HepG2 (cell line): ENCODE results near the gene DENND2D. TPM values are rescaled to one million over a fixed set of nuclear protein-coding genes. Genes with fewer than 3 reads are reported as not detected.

ENCODE experiments used
- ATAC-seq: fragments of 200-7000 bp; cut with Tn5 transposase; 3 replicates; pipeline ENCODE4 v1.9.1; 2020; ENCODE audit warnings: mild to moderate bottlenecking, moderate library complexity
- BruUV-seq: library from RNA; stranded (reverse); fragments of 400-500 nt; replicated peaks from 2 replicates; lab custom pipeline; 2021; lab: Mats Ljungman, UMichigan
- CTCF ChIA-PET: fragments of 300-600 bp; formaldehyde crosslinking; extraction: SDS; loops from one replicate; lab custom pipeline; 2021; ENCODE audit warnings: low total read pairs, inconsistent platforms, low intra/inter-chr PET ratio; lab: Yijun Ruan, JAX
- POLR2A ChIA-PET: fragments of 350-600 bp; sonication (Branson Sonifier 250); formaldehyde crosslinking; loops from one replicate; lab custom pipeline; 2020; ENCODE audit warnings: antibody characterized with exemption, inconsistent platforms; lab: Yijun Ruan, JAX
- DNase-seq: peaks from one replicate; pipeline ENCODE4 v3.0.0-alpha.2; 2015; ENCODE audit warnings: low spot score
- FAIRE-seq: peaks from 3 replicates; lab custom pipeline; 2011; peaks lifted over from hg19 to GRCh38; lab: Jason Lieb, UNC
- H2AFZ ChIP-seq: one replicate; pipeline ENCODE4 v1.6.1; 2011; ENCODE audit warnings: low read length, inconsistent platforms
- H3K27ac ChIP-seq: fragments of 300-600 bp; 3 replicates; pipeline ENCODE4 v1.8.0; 2011; ENCODE audit warnings: mixed run types, mild to moderate bottlenecking, mixed read lengths, low read length, inconsistent platforms; ENCODE audit not compliant: insufficient read depth; ENCODE audit errors: extremely low read length
- H3K27me3 ChIP-seq, 2 experiments: fragments of 200-600 bp in 1 of 2; 2 replicates in 1 of 2; 3 replicates in 1 of 2; pipeline versions ENCODE4 v1.6.0 to v1.8.0; 2011; ENCODE audit warnings: low read length in 2 of 2, mild to moderate bottlenecking in 2 of 2, moderate library complexity in 2 of 2, inconsistent platforms in 1 of 2; ENCODE audit not compliant: insufficient read depth in 2 of 2, control insufficient read depth in 1 of 2
- H3K36me3 ChIP-seq, 2 experiments: fragments of 200-600 bp in 1 of 2; replicated peaks in 1 of 2; 2 replicates in 1 of 2; 3 replicates in 1 of 2; pipeline versions ENCODE4 v1.5.1 to v1.8.0; 2011; ENCODE audit warnings: low read length in 2 of 2, inconsistent platforms in 1 of 2; ENCODE audit not compliant: insufficient read depth in 2 of 2, control insufficient read depth in 1 of 2
- H3K4me1 ChIP-seq: 2 replicates; pipeline ENCODE4 v1.5.1; 2012; ENCODE audit warnings: low read length, inconsistent platforms; ENCODE audit not compliant: insufficient read depth
- H3K4me2 ChIP-seq: 2 replicates; pipeline ENCODE4 v1.6.0; 2011; ENCODE audit warnings: low read depth, low read length, inconsistent platforms
- H3K4me3 ChIP-seq, 3 experiments: fragments of 200-600 bp in 1 of 3; sonication (generic), shearing (Covaris generic) in 1 of 3; replicated peaks in 1 of 3; 2 replicates each; pipeline ENCODE4 v1.5.1; 2011 to 2016; ENCODE audit warnings: low read length in 3 of 3, inconsistent platforms in 2 of 3, low read depth in 2 of 3, mild to moderate bottlenecking in 2 of 3, control low read depth in 1 of 3, mixed read lengths in 1 of 3; ENCODE audit not compliant: insufficient read depth in 1 of 3
- H3K79me2 ChIP-seq: one replicate; pipeline ENCODE4 v1.6.1; 2011; ENCODE audit warnings: low read length, inconsistent platforms; ENCODE audit not compliant: insufficient read depth
- H3K9ac ChIP-seq: 2 replicates; pipeline ENCODE4 v1.6.0; 2011; ENCODE audit warnings: mild to moderate bottlenecking, low read depth, low read length, inconsistent platforms; ENCODE audit not compliant: insufficient read depth
- H3K9me3 ChIP-seq: 2 replicates; pipeline ENCODE4 v1.5.1; 2012; ENCODE audit warnings: mild to moderate bottlenecking, low read length
- H4K20me1 ChIP-seq: 2 replicates; pipeline ENCODE4 v1.6.0; 2011; ENCODE audit warnings: inconsistent platforms, mild to moderate bottlenecking, low read length, moderate library complexity; ENCODE audit not compliant: insufficient read depth
- CEBPG ChIP-seq: IDR thresholded peaks from 2 replicates; pipeline ENCODE4 v1.6.1; 2016
- KAT8 ChIP-seq: IDR thresholded peaks from 2 replicates; pipeline ENCODE4 v1.6.1; 2016; ENCODE audit warnings: missing genetic modification reagents, missing compliant biosample characterization
- NR2F6 ChIP-seq, 2 experiments: IDR thresholded peaks; 2 replicates each; pipeline ENCODE4 v1.6.1; 2016; ENCODE audit warnings: antibody characterized with exemption in 1 of 2, mild to moderate bottlenecking in 1 of 2
- RXRB ChIP-seq: IDR thresholded peaks from 2 replicates; pipeline ENCODE4 v1.6.1; 2016; ENCODE audit warnings: borderline replicate concordance, missing genetic modification reagents, missing compliant biosample characterization
- ZBED4 ChIP-seq: sonication (generic); formaldehyde crosslinking; IDR thresholded peaks from 2 replicates; pipeline ENCODE4 v1.4.0; 2020; ENCODE audit warnings: missing genetic modification reagents, borderline replicate concordance
- ZKSCAN5 ChIP-seq: sonication (generic); formaldehyde crosslinking; IDR thresholded peaks from 2 replicates; pipeline ENCODE4 v1.5.1; 2020; ENCODE audit warnings: mild to moderate bottlenecking, missing genetic modification reagents
- ZMYM3 ChIP-seq: sonication (generic); formaldehyde crosslinking; IDR thresholded peaks from 2 replicates; pipeline ENCODE4 v1.5.1; 2020; ENCODE audit warnings: mild to moderate bottlenecking, missing genetic modification reagents
- ZNF484 ChIP-seq: sonication (generic); formaldehyde crosslinking; IDR thresholded peaks from 2 replicates; pipeline ENCODE4 v1.5.1; 2020; ENCODE audit warnings: mild to moderate bottlenecking, low read depth, missing genetic modification reagents, borderline replicate concordance
- ZNF761 ChIP-seq: sonication (generic); formaldehyde crosslinking; conservative IDR thresholded peaks from 2 replicates; pipeline ENCODE4 v1.4.0; 2020; ENCODE audit warnings: mild to moderate bottlenecking, missing genetic modification reagents
- ZSCAN21 ChIP-seq: sonication (generic); formaldehyde crosslinking; IDR thresholded peaks from 2 replicates; pipeline ENCODE4 v1.8.0; 2022; ENCODE audit warnings: mild to moderate bottlenecking, missing genetic modification reagents, moderate library complexity, borderline replicate concordance
- ZSCAN22 ChIP-seq: sonication (generic); formaldehyde crosslinking; IDR thresholded peaks from 2 replicates; pipeline ENCODE4 v1.4.0; 2020; ENCODE audit warnings: mild to moderate bottlenecking, missing genetic modification reagents
- WGBS: methylation state at CpG from one replicate; pipeline ENCODE4 v1.1.6; 2017; ENCODE audit warnings: low lambda C conversion rate; 5-methylcytosine and 5-hydroxymethylcytosine counted together
- in situ Hi-C: cut with HindIII; loops from 2 replicates; pipeline ENCODE4 v1.10.0; 2017; ENCODE audit warnings: low pct_unique_long_range_greater_than_20kb; ENCODE audit not compliant: extremely low pct_ligation_motif_present
- intact Hi-C: fragments of 100-400 bp; cut with micrococcal nuclease; formaldehyde crosslinking; loops from one replicate; pipeline ENCODE4 v1.10.0; 2022; ENCODE audit not compliant: unreplicated experiment
- polyA plus RNA-seq, 8 experiments: library from polyadenylated mRNA; depleted of rRNA in 3 of 8; stranded (reverse) in 7 of 8; unstranded in 1 of 8; fragments of >200 nt; fragmentation: Illumina TruSeq in 4 of 8; extraction: Trizol in 4 of 8; gene quantifications; 2 replicates each; pipeline versions ENCODE4 v1.2.1 to v1.2.3, GENCODE V29; 2011 to 2016; ENCODE audit warnings: low read depth in 4 of 8, missing spikeins in 1 of 8, mixed read lengths in 1 of 8; ENCODE audit not compliant: insufficient read depth in 1 of 8
- total RNA-seq, 5 experiments: library from RNA; depleted of rRNA; stranded (reverse); fragments of >200 nt; fragmentation: Illumina TruSeq; extraction: Trizol; gene quantifications; 2 replicates each; pipeline ENCODE4 v1.2.3, GENCODE V29; 2016; ENCODE audit warnings: low read depth in 1 of 5
- TF ChIP-seq, protein P1 (sequence below): conservative IDR thresholded peaks from 2 replicates; pipeline ENCODE4 v1.6.1; 2018; ENCODE audit warnings: missing genetic modification reagents

DENND2D gene
- total and polyA plus RNA-seq, 2 of the 13 experiments (the other 11 are each of a cell fraction or from before 2014, with no cell fraction given): 0.04 TPM; not detected in 1

DNA sequence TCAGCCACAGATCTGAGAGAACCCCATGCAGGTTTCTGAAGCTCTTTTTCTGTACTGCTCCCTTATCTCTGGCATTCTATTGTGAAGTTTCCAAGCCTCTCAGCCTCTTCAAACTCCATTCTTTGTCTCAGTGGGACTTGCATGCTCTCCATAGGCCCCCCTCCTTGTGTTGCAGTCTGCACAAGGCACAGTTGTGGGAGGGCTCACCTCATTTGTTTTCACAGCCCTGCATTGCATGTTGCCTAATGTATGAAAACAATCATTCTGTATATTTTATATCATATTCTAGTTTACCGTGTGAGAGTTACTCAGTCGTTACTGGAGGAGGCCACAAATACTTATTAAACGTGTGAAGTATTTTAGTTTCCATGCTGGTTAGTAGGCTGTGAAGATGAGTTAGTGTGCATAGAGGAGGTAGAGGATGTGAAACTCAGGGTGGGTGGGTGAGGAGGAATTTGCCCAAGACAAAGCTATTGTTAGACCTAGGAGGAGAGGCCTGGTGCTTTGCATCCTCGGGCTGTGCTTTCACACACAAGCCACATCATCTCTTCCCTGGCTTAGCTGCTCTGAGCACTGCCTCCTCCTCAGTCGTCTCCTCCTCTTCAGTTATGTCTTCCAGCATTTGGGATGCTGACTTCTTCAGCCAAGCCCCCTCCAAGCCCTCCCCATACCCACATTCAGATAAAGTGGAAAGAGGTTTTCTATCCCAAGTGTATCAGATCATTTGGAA lies 19.3 kb upstream of the DENND2D start:
- H3K4me1 ChIP-seq: peaks cover 45% of the 10 kb centered on the region
- H3K27me3 ChIP-seq: no peaks in the 10 kb centered on the region; a peak in 1 of 5 replicates
- CTCF ChIA-PET: no interaction called here
- no peak overlapping the region for H3K9ac ChIP-seq
- ATAC-seq (no peak), DNase-seq (no peak), FAIRE-seq (no peak)
- no peak overlapping the region for H3K4me2 ChIP-seq
- H2AFZ ChIP-seq: no peak overlapping the region
- no peaks in the 10 kb centered on the region for H3K36me3 ChIP-seq
- intact Hi-C loops (loop anchor here (5.0 kb wide), 2 partner anchors 128 to 187 kb away; no protein-coding TSS in a partner anchor), in situ Hi-C loops (loop anchor here (5.0 kb wide), 2 partner anchors 113 to 183 kb away; no protein-coding TSS in a partner anchor)
- no peak for TF ChIP-seq NR2F6 (IDR thresholded peaks at IDR 0.05)
- TF ChIP-seq NR2F6 (CRISPR knock-in tag; IDR thresholded peaks at IDR 0.05): no peak
- TF ChIP-seq, protein P1, sequence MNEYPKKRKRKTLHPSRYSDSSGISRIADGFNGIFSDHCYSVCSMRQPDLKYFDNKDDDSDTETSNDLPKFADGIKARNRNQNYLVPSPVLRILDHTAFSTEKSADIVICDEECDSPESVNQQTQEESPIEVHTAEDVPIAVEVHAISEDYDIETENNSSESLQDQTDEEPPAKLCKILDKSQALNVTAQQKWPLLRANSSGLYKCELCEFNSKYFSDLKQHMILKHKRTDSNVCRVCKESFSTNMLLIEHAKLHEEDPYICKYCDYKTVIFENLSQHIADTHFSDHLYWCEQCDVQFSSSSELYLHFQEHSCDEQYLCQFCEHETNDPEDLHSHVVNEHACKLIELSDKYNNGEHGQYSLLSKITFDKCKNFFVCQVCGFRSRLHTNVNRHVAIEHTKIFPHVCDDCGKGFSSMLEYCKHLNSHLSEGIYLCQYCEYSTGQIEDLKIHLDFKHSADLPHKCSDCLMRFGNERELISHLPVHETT: no peak
- TF ChIP-seq ZSCAN22 (CRISPR knock-in tag): no peak
- TF ChIP-seq ZMYM3 (CRISPR knock-in tag): no peak
- TF ChIP-seq ZSCAN21 (CRISPR knock-in tag): no peak
- TF ChIP-seq ZBED4 (CRISPR knock-in tag): no peak
- TF ChIP-seq CEBPG (CRISPR knock-in tag): no peak
- TF ChIP-seq ZNF761 (CRISPR knock-in tag): no peak
- no peak for TF ChIP-seq ZNF484 (CRISPR knock-in tag)
- TF ChIP-seq RXRB (CRISPR knock-in tag): no peak
- TF ChIP-seq KAT8 (CRISPR knock-in tag): no peak
- TF ChIP-seq ZKSCAN5: no peak
- no TSS peak for BruUV-seq
- no peaks in the 10 kb centered on the region for H3K79me2 ChIP-seq
- H4K20me1 ChIP-seq: no peaks in the 10 kb centered on the region
- 58% methylated on average over 5 of the region's 5 CpGs for WGBS
- H3K9me3 ChIP-seq: no peaks in the 10 kb centered on the region
- no peak overlapping the region for H3K27ac ChIP-seq
- POLR2A ChIA-PET: no interaction called here
- no peak overlapping the region for H3K4me3 ChIP-seq
